Kidney tubule cell (primary cell): ENCODE results near the gene PRRT1B.
"Not testable (repeated sequence)": the region's sequence is repeated elsewhere in the genome, so short reads cannot be mapped to it uniquely, and the experiment has no call there.

Source experiments
- DNase-seq: peaks from one replicate; pipeline ENCODE4 v3.0.0-alpha.2; 2018; ENCODE audit warnings: low spot score

Gene PRRT1B

DNA sequence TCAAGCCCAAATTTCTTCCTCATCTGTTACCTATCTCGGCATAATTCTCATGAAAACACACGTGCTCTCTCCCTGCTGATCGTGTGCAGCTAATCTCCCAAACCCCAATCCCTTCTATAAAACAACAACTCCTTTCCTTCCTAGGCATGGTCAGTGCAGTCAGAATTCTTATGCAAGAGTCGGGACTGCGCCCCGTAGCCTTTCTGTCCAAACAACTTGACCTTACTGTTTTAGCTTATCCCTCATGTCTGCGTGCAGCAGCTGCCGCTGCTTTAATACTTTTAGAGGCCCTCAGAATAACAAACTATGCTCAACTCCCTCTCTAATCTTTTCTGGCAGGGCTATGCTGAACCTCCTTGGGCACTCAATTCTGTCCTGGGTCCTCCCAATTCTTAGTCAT lies 5.1 kb downstream of the PRRT1B start:
- DNase-seq: not testable (repeated sequence)

DNA sequence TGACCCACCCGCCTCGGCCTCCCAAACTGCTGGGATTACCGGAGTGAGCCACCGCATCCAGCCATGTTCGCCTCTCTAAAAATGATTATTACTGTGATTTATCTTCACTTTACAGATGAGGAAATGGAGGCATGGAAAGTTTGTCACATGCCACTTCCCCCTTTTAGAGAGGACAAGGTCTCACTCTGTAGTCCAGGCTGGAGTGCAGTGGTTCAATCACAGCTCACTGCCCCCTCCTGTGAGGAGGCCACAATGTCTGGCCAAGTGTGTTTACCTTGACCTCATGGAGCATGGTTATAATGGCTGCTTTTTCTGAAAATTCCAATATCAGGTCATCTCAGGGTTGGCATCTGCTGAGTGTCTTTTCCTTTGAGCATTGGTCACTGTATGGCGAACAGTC lies 6.7 kb downstream of the PRRT1B start:
- DNase-seq: no peak

DNA sequence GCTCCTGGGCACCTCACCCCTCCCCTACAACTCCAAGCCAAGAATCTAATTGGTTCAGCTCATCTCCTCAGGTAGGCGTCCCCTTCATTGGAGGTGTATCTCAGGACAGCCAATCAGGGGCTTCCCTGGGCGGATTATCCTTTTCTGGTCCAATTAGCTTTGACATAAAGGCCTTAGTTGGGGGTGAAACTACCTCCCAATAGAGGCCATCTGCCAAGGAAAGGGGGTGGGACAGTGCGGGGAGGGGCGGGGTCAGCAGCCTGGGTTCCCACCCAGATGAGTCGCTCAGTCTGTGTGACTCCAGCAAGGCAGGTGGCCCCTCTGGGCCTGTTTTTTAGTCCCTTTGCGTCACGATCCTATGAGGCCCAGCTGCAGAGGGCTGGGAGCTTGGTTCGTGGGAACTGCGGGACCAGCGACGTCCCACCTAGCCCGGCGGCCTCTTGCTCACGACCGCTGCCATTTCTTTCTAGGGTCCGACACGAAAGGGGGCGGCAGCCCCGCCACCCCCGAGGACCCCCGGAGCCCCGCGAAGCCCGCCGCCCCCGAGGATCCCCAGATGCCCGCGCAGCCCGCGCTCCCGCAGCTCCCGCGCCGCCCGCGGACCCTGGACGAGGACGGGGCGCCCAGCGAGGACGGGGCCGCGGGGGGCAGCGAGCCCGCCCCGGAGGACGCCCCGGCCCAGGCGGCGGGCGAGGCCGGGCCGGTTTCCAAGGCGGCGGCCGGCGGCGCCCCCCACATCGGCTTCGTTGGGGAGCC lies 8.9 kb downstream of the PRRT1B start:
- DNase-seq: no peak

DNA sequence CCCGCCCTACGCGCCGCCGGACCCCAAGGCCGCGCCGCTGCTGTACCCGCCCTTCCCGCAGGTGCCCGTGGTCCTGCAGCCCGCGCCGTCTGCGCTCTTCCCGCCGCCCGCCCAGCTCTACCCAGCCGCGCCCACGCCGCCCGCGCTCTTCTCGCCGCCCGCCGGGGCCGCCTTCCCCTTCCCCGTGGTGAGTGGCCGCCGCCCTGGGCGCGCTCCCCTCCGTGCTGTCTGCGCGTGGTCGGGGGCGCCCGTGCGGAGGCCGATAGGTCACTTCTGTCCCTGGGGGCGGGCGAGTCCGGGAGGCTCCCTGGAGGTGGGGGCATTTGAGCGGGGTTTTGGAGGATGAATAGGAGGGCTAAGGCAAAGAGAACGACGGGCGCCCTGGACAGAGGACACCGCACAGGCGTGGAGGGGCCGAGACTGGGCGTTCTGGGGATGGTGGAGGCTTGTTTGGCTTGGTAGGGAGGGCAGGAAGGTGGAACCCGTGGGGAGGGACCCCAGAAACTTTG lies 9.6 kb downstream of the PRRT1B start:
- DNase-seq: no peak

DNA sequence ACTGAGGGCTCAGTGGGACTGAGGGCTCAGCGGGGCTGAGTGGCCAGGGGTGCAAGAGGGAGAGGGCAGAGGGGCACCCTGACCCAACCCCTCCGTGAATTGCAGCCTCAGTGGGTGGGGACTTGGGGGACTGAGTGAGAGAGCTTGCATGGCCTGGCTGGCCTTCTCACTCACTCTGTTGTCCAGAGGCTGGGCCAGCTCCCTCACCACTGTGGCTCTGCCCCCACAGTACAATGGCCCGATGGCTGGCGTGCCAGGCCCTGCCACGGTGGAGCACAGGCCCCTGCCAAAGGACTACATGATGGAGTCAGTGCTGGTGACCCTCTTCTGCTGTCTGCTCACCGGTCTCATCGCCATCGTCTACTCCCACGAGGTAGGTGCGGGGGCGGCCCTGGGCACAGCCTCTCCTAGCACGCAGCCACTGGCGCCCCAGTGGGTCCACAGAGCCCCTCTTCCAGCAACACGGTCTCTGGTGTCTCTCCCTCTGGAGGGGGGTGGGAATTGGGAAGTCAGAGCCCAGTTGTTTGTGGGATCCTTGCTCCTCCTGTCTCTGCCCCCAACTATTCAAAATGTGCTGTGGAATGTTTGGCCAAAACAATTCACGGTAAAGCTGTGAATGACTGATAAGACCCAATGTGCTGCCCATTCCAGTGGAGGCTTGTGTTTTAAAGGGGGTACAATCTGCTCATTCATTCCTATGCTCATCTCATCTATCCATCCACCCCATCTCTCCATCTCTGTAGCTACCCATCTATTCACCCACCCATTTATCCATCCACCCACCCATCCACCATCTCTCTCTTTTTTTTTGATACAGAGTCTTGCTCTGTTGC lies 10.7 kb downstream of the PRRT1B start:
- no peak for DNase-seq

DNA sequence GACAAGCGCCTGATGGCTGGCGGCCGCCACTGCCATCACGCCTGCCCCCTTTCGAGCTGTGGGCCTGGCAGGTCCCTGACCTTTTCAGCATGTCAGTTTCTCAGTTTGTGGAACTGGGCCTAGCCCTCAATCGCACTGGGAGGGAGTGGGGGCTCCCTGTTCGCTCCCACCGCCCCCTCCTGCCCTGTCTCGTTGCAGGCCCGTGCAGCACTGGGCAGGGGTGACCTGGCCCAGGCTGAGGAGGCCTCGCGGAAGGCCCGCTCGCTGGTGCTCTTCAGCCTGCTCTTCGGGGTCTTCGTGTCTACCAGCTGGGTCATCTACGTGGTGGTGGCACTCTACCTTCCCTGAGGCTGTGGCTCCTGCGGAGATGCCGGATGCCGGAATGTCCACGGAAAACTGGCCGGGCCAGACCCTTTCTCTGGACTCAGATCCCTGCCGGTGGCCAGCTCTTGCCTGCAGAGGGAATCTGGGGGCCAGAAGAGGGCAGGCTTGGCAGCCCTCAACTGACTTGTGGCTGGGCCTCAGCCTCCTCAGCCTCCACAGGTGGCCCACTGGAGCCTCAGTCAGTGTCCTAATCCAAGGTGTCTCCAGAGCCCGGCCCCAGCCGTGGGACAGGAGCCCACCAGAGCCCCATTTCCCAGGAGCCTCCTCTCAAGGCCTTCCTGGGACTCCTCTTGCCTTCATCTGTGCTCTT lies 12.7 kb downstream of the PRRT1B start:
- no peak for DNase-seq

DNA sequence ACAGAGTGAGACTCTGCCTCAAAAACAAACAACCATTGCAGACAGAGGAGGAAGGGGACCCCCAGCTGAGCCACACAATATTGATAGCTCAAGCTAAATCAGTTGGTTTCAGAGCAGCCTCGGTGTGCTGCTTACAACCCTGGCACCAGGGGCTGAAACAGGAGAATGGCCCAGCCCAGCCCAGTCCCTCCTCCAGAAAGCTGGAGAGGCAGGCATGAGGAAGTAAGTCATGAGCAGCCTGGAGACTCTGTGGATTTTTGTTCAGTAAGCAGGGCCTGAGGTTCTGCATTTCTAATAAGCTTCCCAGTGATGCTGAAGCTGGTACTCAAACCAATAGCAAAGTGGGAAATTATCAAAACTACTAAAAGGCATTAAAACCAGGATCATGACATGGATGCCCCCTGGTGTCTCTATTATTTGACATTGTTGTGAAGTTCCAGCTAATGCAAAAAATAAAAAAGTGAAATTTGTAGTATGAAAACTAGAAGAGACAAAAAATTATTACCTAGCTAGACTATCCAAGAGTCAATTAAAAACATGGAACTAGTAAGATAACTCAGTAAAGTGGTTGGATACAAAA lies 14.2 kb downstream of the PRRT1B start:
- no peak for DNase-seq

DNA sequence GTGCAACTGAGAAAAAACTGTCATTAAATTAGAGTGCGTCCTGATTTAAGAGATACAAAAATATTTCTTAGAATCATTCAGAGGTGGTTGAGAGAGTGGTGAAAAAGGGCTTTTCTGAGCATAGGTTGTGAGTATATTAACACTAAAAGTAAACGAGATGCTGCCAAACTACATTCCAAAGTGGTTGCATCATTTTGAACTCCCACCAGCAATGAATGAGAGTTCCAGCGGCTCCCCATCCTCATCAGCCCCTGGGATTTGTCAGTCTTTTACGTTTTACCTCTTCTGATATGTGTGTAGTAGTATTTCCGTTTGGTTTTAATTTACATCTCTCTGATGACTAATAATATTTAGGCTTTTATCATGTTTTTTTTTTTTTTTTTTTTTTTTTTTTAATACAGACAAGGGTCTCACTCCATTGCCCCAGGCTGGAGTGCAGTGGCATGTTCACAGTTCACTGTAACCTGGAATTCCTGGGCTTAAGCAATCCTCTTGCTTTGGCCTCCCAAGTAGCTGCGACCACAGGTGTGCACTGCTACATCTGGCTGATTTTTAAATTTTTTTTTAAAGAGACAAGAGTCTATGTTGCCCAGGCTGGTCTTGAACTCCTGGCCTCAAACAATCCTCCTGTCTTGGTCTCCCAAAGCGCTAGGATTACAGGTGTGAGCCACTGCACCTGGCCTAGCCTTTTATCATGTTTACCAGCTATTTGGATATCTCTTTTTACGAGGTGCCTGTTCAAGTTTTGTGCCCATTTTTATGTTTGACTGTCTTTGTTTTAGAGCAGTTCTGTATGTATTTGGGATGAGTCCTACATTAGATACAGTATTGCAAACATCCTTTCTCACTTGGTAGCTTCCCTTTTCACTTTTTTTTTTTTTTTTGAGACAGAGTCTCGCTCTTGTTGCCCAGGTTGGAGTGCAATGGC lies 17.0 kb downstream of the PRRT1B start:
- DNase-seq: peak; percentile 72

DNA sequence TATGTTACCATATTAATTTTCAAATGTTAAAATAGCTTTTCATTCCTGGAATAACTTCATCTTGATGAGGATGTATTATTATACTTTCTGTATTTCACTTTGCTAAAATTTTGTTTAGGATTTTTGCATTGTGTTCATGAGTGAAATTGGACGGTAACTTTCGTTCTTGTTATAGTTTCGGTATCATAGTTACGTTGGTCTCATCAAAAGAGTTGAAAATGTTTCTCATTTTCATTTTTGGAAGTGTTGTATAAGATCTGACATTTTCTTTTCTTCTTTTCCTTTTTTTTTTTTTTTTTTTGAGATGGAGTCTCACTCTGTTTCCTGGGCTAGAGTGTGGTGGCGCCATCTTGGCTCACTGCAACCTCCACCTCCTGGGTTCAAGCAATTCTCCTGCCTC lies 20.0 kb downstream of the PRRT1B start:
- DNase-seq: no peak

DNA sequence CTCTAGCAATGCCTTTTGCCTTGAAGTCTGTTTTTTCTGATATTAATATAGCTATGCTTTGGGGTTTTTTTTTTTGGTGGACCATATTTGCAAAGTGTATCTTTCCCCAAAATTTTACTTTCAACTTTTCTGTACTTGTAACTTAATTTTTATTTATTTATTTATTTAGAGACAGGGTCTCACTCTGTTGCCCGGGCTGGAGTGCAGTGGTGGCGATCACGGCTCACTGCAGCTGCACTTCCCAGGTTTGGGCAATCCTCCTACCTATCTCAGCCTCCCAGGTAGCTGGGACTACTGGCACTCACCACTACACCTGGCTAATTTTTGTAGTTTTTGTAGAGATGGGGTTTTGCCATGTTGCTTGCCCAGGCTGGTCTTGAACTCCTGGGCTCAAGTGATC lies 20.8 kb downstream of the PRRT1B start:
- DNase-seq: no peak

DNA sequence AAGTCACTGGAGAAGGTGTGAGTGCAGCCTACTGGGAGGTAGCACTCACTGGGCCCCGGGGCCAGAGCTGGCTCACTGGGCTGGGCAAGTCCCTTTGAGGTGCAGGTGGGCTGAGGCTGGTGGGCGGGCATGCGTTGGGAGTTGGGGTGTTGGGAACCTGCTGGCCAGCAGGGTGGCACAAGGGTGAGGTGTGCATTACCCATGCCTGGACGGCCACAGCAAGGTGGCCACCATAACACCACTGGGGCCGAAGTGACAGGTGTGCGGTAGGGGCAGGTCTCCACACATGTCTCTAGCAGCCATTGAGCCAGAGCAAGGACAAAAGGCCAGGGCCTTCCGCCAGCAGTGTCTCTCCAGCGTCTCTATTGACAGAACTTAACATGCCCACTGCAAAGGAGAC lies 22.6 kb downstream of the PRRT1B start:
- no peak for DNase-seq

DNA sequence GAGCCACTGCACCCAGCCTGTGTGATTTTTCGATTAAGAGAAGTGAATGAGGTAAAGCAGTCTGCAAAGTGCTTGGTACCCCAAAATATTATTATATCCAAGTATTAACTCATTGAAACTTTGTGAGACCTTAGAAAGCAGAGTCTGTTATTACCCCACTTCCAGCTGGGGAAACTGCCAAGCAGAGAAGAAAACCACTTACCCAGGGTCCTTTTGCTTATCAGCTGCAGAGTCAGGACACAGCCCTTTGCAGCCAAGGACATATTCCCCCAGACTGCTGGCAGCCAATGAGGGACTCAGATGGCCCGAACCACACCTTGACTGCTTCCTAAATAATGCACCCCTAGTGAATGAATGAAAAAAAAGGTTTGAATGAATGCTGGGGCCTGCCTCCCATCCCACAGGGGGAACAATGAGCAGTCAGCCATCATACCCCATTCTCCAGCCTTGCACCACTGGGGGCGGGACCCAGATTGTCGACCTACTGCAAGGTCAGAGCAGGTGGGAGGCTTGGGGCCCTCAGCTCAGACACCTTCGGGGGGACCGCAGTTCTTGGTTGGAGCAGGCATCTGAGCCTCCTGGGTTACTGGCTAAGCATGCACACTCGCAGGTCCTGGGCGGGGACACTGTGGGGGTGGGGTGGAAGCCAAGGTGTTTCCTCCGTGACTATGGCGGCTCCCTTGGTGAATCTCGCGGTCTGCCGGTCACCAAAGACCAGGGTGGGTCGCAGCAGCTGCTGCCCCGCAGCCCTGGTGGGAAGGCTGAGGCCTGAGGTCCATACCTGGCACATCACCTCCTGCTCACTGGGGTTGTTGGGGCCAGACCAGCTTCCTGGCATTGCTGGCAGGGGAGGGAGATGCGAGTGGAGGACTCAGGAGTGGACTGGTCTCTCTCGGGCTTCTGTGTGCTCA lies 29.7 kb downstream of the PRRT1B start:
- no peak for DNase-seq

DNA sequence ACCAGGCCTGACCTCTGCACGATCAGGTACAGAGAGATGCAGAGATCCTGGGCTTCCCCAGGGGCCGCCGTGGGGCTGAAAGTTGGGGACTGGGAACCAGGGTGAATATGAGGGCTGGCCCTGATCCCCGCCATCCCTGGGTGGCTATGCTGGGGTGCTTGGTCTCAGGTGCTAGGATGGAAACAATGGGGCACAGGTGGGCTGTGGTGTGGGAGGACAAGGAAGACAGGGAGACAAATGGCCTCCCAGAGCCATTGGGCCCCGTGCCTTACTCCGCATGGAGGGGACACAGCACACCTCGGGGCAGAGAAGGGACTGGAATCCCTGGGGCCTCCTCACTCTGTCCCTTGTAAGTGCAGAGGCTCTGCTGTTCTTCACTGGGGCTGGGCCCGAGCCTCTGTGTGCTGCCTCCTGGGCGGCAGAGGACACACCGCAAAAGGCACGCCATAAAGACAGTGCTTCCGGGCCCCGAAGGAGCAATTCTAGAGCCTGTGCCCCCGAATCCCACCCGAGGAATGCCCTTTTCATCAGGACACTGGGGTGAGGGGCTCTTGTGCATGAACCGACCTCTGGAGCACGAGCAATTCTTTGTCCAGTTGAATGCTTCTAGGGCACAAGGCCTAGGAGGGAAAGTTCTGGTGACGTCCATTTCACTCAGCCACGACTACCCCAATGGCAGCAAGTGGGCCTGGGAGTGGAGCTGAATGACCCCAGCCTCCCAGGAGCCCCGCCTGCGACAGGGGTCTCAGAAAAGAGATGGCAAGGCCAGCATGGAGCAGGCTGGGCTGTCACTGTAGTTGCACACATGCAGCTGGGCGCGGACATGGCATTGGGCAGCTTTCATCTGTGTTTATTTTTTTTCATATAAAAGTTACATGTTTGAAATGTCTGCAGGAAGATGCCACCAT lies 30.9 kb downstream of the PRRT1B start:
- no peak for DNase-seq

DNA sequence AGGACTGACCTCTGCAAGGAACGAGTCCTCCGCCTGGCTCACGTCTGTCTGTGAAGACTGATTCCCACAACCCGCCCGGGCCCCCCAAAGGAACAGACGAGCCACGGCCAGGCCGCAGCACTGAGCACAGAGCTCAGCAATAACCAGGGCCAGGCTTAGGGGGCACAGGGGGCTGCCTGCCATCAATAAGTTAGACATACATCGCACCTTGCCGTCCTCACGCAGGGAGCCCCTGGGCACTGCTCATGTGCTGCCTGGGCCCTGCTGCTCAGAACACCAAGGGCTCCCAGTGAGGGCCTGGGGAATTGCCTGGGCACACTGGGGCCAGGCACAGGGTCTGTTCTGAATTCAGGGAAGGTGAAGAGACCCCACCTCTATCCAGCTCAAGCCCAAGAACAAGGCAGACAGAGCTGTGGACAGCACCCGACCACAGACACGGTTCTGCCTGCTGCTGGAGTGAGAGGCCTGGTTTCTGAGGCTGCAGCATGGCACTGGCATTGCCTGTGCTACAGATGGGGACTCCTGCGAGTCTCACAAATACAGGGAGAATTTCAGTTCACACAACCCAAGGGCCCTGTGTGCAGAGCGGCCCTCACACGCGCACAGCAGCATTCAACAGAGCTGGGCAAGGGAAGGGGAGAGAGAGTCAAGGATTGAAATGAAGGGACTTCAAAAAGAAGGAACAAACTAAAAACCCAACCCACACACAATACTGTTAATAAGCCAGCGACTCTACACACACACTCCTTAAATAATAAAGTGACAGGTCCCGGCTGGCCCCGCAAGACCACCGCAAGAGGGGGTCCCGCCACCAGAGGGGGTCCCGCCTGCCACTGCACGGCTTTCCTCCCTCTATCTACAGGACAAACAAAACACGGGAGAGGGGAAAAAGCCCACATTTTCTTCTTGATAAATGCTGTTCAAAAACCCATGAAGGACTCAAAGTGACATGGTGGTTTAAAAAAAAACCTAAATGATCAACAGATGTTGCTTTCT lies 32.0 kb downstream of the PRRT1B start:
- DNase-seq: no peak

DNA sequence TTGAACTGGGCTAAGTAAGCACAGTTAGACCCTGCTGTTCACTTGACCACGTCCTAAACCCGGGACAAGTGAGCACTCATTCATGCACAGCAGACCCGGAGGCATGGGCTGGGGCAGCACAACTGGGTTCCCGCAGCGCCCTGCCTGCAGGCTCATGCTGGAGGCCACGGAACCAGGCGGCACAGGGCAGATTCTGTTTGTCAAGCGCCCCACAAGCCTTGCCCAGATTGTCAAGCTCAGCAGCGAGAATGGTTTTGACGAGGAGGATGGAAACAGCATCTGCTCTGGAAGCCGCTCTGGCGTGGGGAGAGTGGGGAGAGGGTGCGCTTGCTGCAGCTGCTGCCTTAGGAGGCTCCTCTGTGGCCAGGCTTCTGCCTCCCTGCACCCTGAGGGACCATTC lies 32.7 kb downstream of the PRRT1B start:
- no peak for DNase-seq

DNA sequence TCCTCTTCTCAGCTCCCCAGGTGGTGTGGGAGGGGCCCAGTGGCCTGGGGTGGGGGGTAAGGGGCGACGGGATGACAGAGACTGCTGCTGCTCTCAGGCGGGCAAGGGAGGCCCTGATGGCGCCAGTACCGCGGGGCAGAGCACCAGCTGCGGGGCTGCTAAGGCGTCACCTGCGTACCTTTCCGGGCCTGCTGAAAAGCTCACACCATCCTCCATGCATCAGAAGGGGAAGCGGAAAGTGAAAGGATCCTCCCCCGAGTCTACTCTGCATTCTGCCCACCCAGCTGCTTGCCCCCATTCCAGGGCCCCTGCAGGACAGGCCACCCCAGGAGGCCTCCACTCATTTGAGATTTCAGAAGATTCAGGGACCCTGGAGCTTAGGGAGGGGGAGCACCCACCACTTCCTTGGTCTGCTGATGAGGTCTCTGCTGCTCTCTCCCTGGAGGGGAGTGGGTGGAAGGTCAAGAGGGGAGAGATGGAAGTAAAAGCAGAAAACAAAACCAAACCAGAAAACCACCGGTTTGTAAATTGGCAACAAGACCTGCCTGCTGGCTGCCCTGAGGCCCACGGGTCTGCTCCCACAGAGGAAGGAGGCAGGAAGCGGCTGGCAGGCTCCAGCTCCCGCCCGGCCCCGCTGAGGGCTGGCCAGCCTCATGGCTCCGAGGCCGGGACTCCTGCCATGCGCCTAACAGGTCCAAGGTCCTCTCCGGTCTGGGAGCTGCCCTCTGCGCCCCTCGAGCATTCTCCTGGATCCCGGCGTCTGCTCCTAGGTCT lies 33.6 kb downstream of the PRRT1B start:
- DNase-seq: no peak

DNA sequence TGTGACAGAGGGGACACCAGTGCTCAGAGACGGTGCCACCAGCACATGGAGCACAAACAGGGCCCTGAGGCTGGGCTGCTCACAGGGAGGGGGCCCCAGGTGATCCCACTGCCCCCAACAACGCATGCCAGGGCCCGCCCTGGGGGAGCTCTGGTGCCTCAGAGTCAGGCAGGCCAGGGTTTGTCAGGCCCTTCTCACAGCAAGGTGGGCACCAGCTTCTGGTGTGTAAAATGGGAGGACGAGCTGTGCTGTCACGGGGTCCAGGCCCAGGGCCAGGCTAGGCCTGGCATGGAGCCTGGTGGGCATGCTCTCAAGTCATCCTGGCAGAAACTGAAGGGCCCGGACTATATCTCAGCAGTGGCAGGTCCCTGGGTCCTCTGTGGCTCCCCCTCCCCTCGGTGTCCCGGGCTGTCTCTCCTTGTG lies 34.5 kb downstream of the PRRT1B start:
- no peak for DNase-seq
